GM19455 (cell line): ENCODE measurements around the gene HCFC2.

Experiments
- ATAC-seq: cut with Tn5 transposase; IDR thresholded peaks from one replicate; pipeline ENCODE4 v1.9.1; 2021; ENCODE audit not compliant: unreplicated experiment

The HCFC2 gene

GRCh38 chr12:104154286-104154685, 90.0 kb downstream of the HCFC2 start:
- ATAC-seq: no peak

GRCh38 chr12:104154806-104155205, 90.5 kb downstream of the HCFC2 start:
- ATAC-seq: no peak
